ENCODE results near the gene CENPN. TPM values are rescaled to one million over a fixed set of nuclear protein-coding genes. Genes with fewer than 3 reads are reported as not detected.

The CENPN gene
- total and polyA plus RNA-seq, 2 of the 13 experiments (the other 11 are each of a cell fraction or from before 2014, with no cell fraction given): 29.7 to 129 TPM

DNA sequence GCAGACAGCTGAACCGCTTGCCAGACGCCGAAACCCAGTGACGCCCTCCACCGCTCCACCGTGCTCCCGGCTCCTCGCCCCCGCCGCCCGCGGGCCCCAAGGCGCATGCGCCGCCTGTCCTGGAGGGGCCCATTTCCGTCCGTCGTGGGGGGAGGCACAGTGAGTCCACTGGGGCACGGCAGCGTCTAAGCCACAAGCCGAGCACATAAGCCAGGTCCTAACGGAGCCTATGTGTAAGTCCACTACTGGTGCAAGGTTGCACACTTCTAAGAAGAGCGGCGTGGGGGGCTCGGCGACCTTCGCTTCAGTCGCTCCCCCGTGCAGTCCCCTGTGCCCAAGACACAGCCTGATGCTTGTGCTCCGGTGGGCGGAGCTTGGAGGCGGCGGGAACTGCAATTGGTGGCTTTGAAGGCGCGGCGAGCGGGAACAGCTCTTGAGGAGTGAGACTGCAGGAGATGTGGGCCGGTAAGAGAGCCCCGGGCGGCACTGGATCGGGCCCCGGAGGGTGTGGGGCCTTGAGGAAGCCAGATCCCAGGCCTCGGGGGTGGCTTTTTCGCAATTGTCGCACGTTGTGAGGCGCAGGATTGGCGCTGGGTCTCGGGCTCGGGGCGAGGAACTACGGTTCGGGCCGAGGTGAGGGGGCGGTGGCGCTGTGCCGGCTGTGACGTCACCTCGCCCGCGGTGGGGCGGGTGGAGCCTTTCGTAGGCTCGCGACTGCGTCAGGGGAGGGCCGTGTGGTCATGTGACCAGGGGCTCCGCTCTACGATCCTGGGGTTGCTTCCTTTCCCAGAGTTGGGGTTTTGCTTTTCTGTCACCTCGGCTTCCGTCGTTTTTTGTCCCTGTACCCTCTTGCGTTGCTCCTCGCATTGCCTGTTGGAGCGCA lies at the start of gene CENPN, which contains the start of gene CMC2 (continued):
- TF ChIP-seq, protein P1, sequence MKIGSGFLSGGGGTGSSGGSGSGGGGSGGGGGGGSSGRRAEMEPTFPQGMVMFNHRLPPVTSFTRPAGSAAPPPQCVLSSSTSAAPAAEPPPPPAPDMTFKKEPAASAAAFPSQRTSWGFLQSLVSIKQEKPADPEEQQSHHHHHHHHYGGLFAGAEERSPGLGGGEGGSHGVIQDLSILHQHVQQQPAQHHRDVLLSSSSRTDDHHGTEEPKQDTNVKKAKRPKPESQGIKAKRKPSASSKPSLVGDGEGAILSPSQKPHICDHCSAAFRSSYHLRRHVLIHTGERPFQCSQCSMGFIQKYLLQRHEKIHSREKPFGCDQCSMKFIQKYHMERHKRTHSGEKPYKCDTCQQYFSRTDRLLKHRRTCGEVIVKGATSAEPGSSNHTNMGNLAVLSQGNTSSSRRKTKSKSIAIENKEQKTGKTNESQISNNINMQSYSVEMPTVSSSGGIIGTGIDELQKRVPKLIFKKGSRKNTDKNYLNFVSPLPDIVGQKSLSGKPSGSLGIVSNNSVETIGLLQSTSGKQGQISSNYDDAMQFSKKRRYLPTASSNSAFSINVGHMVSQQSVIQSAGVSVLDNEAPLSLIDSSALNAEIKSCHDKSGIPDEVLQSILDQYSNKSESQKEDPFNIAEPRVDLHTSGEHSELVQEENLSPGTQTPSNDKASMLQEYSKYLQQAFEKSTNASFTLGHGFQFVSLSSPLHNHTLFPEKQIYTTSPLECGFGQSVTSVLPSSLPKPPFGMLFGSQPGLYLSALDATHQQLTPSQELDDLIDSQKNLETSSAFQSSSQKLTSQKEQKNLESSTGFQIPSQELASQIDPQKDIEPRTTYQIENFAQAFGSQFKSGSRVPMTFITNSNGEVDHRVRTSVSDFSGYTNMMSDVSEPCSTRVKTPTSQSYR (CRISPR knock-in tag; IDR thresholded peaks at IDR 0.05; ENCODE audit: borderline replicate concordance): peak; percentile 35
- no peak for TF ChIP-seq RFX1 (IDR thresholded peaks at IDR 0.05)
- peak; percentile 85 for TF ChIP-seq KMT2B (CRISPR knock-in tag; IDR thresholded peaks at IDR 0.05)
- TF ChIP-seq ZNF430 (CRISPR knock-in tag; IDR thresholded peaks at IDR 0.05): peak; percentile 76; the same call in 1 of the 2 replicates
- TF ChIP-seq SRF (IDR thresholded peaks at IDR 0.05; ENCODE audit: low read depth, low read length): peak; percentile 46; the same call in 1 of the 2 replicates
- peak; percentile 92 for TF ChIP-seq KAT8 (CRISPR knock-in tag; IDR thresholded peaks at IDR 0.05)
- TF ChIP-seq, protein P2, sequence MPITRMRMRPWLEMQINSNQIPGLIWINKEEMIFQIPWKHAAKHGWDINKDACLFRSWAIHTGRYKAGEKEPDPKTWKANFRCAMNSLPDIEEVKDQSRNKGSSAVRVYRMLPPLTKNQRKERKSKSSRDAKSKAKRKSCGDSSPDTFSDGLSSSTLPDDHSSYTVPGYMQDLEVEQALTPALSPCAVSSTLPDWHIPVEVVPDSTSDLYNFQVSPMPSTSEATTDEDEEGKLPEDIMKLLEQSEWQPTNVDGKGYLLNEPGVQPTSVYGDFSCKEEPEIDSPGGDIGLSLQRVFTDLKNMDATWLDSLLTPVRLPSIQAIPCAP (CRISPR knock-in tag; IDR thresholded peaks at IDR 0.05; ENCODE audit: low read depth): no peak
- peak; percentile 80; the same call in 1 of the 2 replicates for TF ChIP-seq SMAD9 (CRISPR knock-in tag; IDR thresholded peaks at IDR 0.05)
- TF ChIP-seq, protein P3, sequence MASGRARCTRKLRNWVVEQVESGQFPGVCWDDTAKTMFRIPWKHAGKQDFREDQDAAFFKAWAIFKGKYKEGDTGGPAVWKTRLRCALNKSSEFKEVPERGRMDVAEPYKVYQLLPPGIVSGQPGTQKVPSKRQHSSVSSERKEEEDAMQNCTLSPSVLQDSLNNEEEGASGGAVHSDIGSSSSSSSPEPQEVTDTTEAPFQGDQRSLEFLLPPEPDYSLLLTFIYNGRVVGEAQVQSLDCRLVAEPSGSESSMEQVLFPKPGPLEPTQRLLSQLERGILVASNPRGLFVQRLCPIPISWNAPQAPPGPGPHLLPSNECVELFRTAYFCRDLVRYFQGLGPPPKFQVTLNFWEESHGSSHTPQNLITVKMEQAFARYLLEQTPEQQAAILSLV (CRISPR knock-in tag; IDR thresholded peaks at IDR 0.05; ENCODE audit: borderline replicate concordance): peak; percentile 83
- TF ChIP-seq, protein P4, sequence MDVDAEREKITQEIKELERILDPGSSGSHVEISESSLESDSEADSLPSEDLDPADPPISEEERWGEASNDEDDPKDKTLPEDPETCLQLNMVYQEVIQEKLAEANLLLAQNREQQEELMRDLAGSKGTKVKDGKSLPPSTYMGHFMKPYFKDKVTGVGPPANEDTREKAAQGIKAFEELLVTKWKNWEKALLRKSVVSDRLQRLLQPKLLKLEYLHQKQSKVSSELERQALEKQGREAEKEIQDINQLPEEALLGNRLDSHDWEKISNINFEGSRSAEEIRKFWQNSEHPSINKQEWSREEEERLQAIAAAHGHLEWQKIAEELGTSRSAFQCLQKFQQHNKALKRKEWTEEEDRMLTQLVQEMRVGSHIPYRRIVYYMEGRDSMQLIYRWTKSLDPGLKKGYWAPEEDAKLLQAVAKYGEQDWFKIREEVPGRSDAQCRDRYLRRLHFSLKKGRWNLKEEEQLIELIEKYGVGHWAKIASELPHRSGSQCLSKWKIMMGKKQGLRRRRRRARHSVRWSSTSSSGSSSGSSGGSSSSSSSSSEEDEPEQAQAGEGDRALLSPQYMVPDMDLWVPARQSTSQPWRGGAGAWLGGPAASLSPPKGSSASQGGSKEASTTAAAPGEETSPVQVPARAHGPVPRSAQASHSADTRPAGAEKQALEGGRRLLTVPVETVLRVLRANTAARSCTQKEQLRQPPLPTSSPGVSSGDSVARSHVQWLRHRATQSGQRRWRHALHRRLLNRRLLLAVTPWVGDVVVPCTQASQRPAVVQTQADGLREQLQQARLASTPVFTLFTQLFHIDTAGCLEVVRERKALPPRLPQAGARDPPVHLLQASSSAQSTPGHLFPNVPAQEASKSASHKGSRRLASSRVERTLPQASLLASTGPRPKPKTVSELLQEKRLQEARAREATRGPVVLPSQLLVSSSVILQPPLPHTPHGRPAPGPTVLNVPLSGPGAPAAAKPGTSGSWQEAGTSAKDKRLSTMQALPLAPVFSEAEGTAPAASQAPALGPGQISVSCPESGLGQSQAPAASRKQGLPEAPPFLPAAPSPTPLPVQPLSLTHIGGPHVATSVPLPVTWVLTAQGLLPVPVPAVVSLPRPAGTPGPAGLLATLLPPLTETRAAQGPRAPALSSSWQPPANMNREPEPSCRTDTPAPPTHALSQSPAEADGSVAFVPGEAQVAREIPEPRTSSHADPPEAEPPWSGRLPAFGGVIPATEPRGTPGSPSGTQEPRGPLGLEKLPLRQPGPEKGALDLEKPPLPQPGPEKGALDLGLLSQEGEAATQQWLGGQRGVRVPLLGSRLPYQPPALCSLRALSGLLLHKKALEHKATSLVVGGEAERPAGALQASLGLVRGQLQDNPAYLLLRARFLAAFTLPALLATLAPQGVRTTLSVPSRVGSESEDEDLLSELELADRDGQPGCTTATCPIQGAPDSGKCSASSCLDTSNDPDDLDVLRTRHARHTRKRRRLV (CRISPR knock-in tag; IDR thresholded peaks at IDR 0.05): peak; percentile 5; the same call in 1 of the 2 replicates
- no peak for TF ChIP-seq SETDB1 (CRISPR knock-in tag; IDR thresholded peaks at IDR 0.05; ENCODE audit: borderline replicate concordance)
- no peak for TF ChIP-seq NFRKB (IDR thresholded peaks at IDR 0.05)
- TF ChIP-seq STAT5B (CRISPR knock-in tag; IDR thresholded peaks at IDR 0.05): peak; percentile 12; the same call in 1 of the 2 replicates
- TF ChIP-seq ZNF333 (CRISPR knock-in tag; IDR thresholded peaks at IDR 0.05; ENCODE audit: borderline replicate concordance): 0 out of 2 replicates have a peak, but pooled peaks have one; percentile 21
- peak; percentile 91; the same call in 1 of the 2 replicates for TF ChIP-seq FLYWCH1 (CRISPR knock-in tag; IDR thresholded peaks at IDR 0.05)
- TF ChIP-seq RXRB (CRISPR knock-in tag; IDR thresholded peaks at IDR 0.05; ENCODE audit: borderline replicate concordance): peak; percentile 28; the same call in 1 of the 2 replicates
- no peak; the same call in 1 of the 2 replicates for TF ChIP-seq ZNF775 (CRISPR knock-in tag; IDR thresholded peaks at IDR 0.05; ENCODE audit: borderline replicate concordance)

All from HepG2 (cell line).